Neural progenitor cell (in vitro differentiated cells): Measurements from ENCODE around the gene OR2J2. TPM values are rescaled to one million over a fixed set of nuclear protein-coding genes. Genes with fewer than 3 reads are reported as not detected.

Experiments
- DNase-seq: peaks from one replicate; pipeline ENCODE4 v3.0.0-alpha.2; 2016; ENCODE audit warnings: low spot score
- H2AFZ ChIP-seq: fragments of 200-600 bp; sonication (generic); replicated peaks from 2 replicates; pipeline ENCODE4 v1.6.1; 2016; ENCODE audit warnings: antibody characterized with exemption
- H3F3A ChIP-seq: fragments of 200-600 bp; sonication (generic); 2 replicates; pipeline ENCODE4 v1.6.1; 2016; ENCODE audit warnings: antibody characterized with exemption, low read depth
- H3K27ac ChIP-seq: fragments of 200-600 bp; sonication (generic); 2 replicates; pipeline ENCODE4 v1.5.1; 2016; ENCODE audit warnings: mild to moderate bottlenecking
- H3K27me3 ChIP-seq: fragments of 200-600 bp; sonication (generic); 2 replicates; pipeline ENCODE4 v1.6.1; 2016; ENCODE audit warnings: mild to moderate bottlenecking, moderate library complexity
- H3K36me3 ChIP-seq: fragments of 200-600 bp; sonication (generic); 2 replicates; pipeline ENCODE4 v1.5.1; 2016
- H3K4me1 ChIP-seq: fragments of 200-600 bp; sonication (generic); 2 replicates; pipeline ENCODE4 v1.6.1; 2016; ENCODE audit warnings: mixed run types
- H3K4me2 ChIP-seq: fragments of 200-600 bp; sonication (generic); 2 replicates; pipeline ENCODE4 v1.6.1; 2016
- H3K4me3 ChIP-seq: fragments of 200-600 bp; sonication (generic); 2 replicates; pipeline ENCODE4 v1.5.1; 2016
- H3K79me2 ChIP-seq: fragments of 200-600 bp; sonication (generic); 2 replicates; pipeline ENCODE4 v1.6.1; 2016; ENCODE audit warnings: low read depth
- H3K9ac ChIP-seq: fragments of 200-600 bp; sonication (generic); 2 replicates; pipeline ENCODE4 v1.6.1; 2016
- H3K9me3 ChIP-seq: fragments of 200-600 bp; sonication (generic); 2 replicates; pipeline ENCODE4 v1.5.1; 2016; ENCODE audit warnings: low read depth
- H4K20me1 ChIP-seq: fragments of 200-600 bp; sonication (generic); 2 replicates; pipeline ENCODE4 v1.6.1; 2016; ENCODE audit warnings: low read depth
- H3K27ac Mint-ChIP-seq: 3 replicates; pipeline ENCODE4 v1.8.0; 2021; ENCODE audit warnings: mixed read lengths
- H3K27me3 Mint-ChIP-seq: 2 replicates; pipeline ENCODE4 v1.8.0; 2022; ENCODE audit warnings: low read depth, mild to moderate bottlenecking, inconsistent platforms, moderate library complexity, mixed read lengths; ENCODE audit not compliant: insufficient read depth
- H3K36me3 Mint-ChIP-seq: 3 replicates; pipeline ENCODE4 v1.8.0; 2021; ENCODE audit warnings: mixed read lengths
- H3K4me1 Mint-ChIP-seq: 3 replicates; pipeline ENCODE4 v1.8.0; 2021; ENCODE audit warnings: mixed read lengths
- H3K4me3 Mint-ChIP-seq: 3 replicates; pipeline ENCODE4 v1.8.0; 2021; ENCODE audit warnings: mild to moderate bottlenecking, moderate library complexity, mixed read lengths
- H3K9me3 Mint-ChIP-seq: 3 replicates; pipeline ENCODE4 v1.8.0; 2020; ENCODE audit warnings: mixed read lengths
- CTCF ChIP-seq: fragments of 200-600 bp; sonication (generic); IDR thresholded peaks from 2 replicates; pipeline ENCODE4 v1.5.1; 2017; ENCODE audit warnings: antibody characterized with exemption, mild to moderate bottlenecking
- EZH2 ChIP-seq: fragments of 200-600 bp; sonication (generic); IDR thresholded peaks from 2 replicates; pipeline ENCODE4 v1.6.1; 2017; ENCODE audit warnings: antibody characterized with exemption, mild to moderate bottlenecking, moderate library complexity
- EZH2phosphoT487 ChIP-seq: fragments of 200-600 bp; sonication (generic); IDR thresholded peaks from 2 replicates; pipeline ENCODE4 v1.6.1; 2017; ENCODE audit warnings: antibody characterized with exemption
- total RNA-seq: library from RNA; depleted of rRNA; stranded (reverse); fragments of >200 nt; gene quantifications from 2 replicates; pipeline ENCODE4 v1.2.3, GENCODE V29; 2015; ENCODE audit warnings: low replicate concordance

OR2J2 gene
- total RNA-seq, 1 donor from 2014 or later, result not detected

DNA sequence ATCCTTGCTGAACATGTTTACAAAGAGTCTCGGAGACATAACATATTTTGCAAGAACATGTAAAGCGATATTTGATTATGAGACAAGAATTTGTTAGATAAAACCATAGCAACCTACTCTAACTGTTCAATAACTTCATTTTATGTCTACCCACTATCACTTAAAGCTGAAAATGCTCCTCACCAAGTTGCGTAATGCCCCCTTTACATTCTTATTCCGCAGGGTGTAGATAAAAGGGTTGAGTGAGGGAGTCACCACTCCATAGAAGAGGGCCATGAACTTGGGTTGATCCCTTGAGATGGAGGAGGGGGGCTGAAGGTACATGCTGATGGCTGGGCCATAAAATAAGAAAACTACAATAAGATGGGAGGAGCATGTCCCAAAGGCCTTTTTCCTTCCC lies 33.0 kb upstream of the OR2J2 start:
- Histone ChIP-seq H3K36me3 (no peaks in the 10 kb centered on the region), H3F3A (no peaks in the 10 kb centered on the region), H3K27ac (no peak overlapping the region), H3K4me2 (no peak overlapping the region), H2AFZ (no peak overlapping the region), H3K9ac (no peak overlapping the region), H3K79me2 (no peaks in the 10 kb centered on the region), H3K4me1 (no peaks in the 10 kb centered on the region), H3K27me3 (no peaks in the 10 kb centered on the region), H3K4me3 (no peak overlapping the region), H4K20me1 (no peaks in the 10 kb centered on the region), H3K9me3 (peaks cover under 1% of the 10 kb centered on the region)
- Mint-ChIP-seq H3K36me3 (no peaks in the 10 kb centered on the region), H3K9me3 (no peaks in the 10 kb centered on the region), H3K27me3 (no peaks in the 10 kb centered on the region), H3K4me1 (no peaks in the 10 kb centered on the region), H3K27ac (no peak overlapping the region), H3K4me3 (no peak overlapping the region)
- DNase-seq, result no peak
- no peak for TF ChIP-seq EZH2phosphoT487
- TF ChIP-seq EZH2, result no peak
- TF ChIP-seq CTCF, result no peak

GRCh38 chr6:29141606-29142005 lies 29.1 kb upstream of the OR2J2 start:
- no peak overlapping the region for H3K4me3 ChIP-seq
- H3K79me2 ChIP-seq, result no peaks in the 10 kb centered on the region
- no peaks in the 10 kb centered on the region for H3K4me1 ChIP-seq
- no peaks in the 10 kb centered on the region for H3K27me3 Mint-ChIP-seq
- no peak for TF ChIP-seq CTCF
- no peak for TF ChIP-seq EZH2
- TF ChIP-seq EZH2phosphoT487, result no peak
- H3K27ac Mint-ChIP-seq, result no peak overlapping the region
- H3K27ac ChIP-seq, result no peak overlapping the region
- no peaks in the 10 kb centered on the region for H3K36me3 Mint-ChIP-seq
- no peak overlapping the region for H3K4me3 Mint-ChIP-seq
- no peaks in the 10 kb centered on the region for H3K36me3 ChIP-seq
- H4K20me1 ChIP-seq, result no peaks in the 10 kb centered on the region
- no peaks in the 10 kb centered on the region for H3K4me1 Mint-ChIP-seq
- no peak overlapping the region for H3K9ac ChIP-seq
- H3K9me3 ChIP-seq, result peaks cover 8% of the 10 kb centered on the region
- no peaks in the 10 kb centered on the region for H3K27me3 ChIP-seq
- no peak overlapping the region for H2AFZ ChIP-seq
- H3F3A ChIP-seq, result no peaks in the 10 kb centered on the region
- no peak overlapping the region for H3K4me2 ChIP-seq
- H3K9me3 Mint-ChIP-seq, result peaks cover 4% of the 10 kb centered on the region
- DNase-seq, result no peak

GRCh38 chr6:29142309-29142708 lies 28.4 kb upstream of the OR2J2 start:
- peaks cover 8% of the 10 kb centered on the region for H3K9me3 ChIP-seq
- no peak overlapping the region for H3K9ac ChIP-seq
- H3F3A ChIP-seq, result no peaks in the 10 kb centered on the region
- Mint-ChIP-seq H3K27ac (no peak overlapping the region), H3K9me3 (peaks cover 4% of the 10 kb centered on the region), H3K4me3 (no peak overlapping the region), H3K27me3 (no peaks in the 10 kb centered on the region), H3K36me3 (no peaks in the 10 kb centered on the region), H3K4me1 (no peaks in the 10 kb centered on the region)
- no peaks in the 10 kb centered on the region for H3K27me3 ChIP-seq
- H3K4me3 ChIP-seq, result no peak overlapping the region
- no peak overlapping the region for H3K27ac ChIP-seq
- H3K36me3 ChIP-seq, result no peaks in the 10 kb centered on the region
- H3K4me1 ChIP-seq, result no peaks in the 10 kb centered on the region
- DNase-seq, result no peak
- H2AFZ ChIP-seq, result no peak overlapping the region
- H3K4me2 ChIP-seq, result no peak overlapping the region
- no peaks in the 10 kb centered on the region for H4K20me1 ChIP-seq
- H3K79me2 ChIP-seq, result no peaks in the 10 kb centered on the region
- TF ChIP-seq EZH2, result no peak
- no peak for TF ChIP-seq EZH2phosphoT487
- peak; percentile 3 for TF ChIP-seq CTCF

- H3K9me3 ChIP-seq, result peaks cover 8% of the 10 kb centered on the region
- Mint-ChIP-seq H3K27me3 (no peaks in the 10 kb centered on the region), H3K4me1 (no peaks in the 10 kb centered on the region)
Measured at GRCh38 chr6:29146179-29146578, 24.5 kb upstream of the OR2J2 start.

More at GRCh38 chr6:29146179-29146578, 24.5 kb upstream of the OR2J2 start:
- H3K79me2 ChIP-seq, result no peaks in the 10 kb centered on the region
- TF ChIP-seq CTCF, result no peak
- TF ChIP-seq EZH2phosphoT487, result no peak
- TF ChIP-seq EZH2, result no peak
- H3K36me3 ChIP-seq, result no peaks in the 10 kb centered on the region
- no peak overlapping the region for H3K9ac ChIP-seq
- no peak overlapping the region for H3K27ac ChIP-seq
- no peak overlapping the region for H3K4me3 Mint-ChIP-seq
- H3K4me3 ChIP-seq, result no peak overlapping the region
- H3K4me2 ChIP-seq, result no peak overlapping the region
- DNase-seq, result no peak
- H2AFZ ChIP-seq, result no peak overlapping the region
- no peak overlapping the region for H3K27ac Mint-ChIP-seq
- no peaks in the 10 kb centered on the region for H3K36me3 Mint-ChIP-seq
- H4K20me1 ChIP-seq, result no peaks in the 10 kb centered on the region
- H3K9me3 Mint-ChIP-seq, result peaks cover 4% of the 10 kb centered on the region
- H3F3A ChIP-seq, result no peaks in the 10 kb centered on the region
- no peaks in the 10 kb centered on the region for H3K4me1 ChIP-seq
- no peaks in the 10 kb centered on the region for H3K27me3 ChIP-seq
